ENCODE data around the gene RFX4.
"Not testable (repeated sequence)": the region's sequence is repeated elsewhere in the genome, so short reads cannot be mapped to it uniquely, and the experiment has no call there.

RFX4 gene

DNA sequence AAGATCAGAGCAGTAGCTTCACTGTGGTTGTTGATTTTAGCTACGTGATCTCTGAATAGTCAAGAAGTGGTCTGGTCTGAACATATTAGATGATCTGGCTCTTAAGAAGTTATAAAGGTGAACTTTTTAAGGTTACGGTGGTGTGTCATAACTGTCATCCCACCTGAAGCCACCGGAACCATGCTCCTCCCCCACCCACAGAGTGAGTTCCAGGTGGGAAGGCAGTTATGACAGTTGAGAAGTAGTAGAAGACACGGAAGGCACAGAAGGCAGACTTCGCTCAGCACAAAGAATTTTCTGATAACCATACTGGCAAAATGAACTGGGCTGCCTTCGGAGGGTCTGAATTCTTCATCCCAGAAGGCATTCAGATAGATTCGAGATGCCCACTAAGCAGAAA, 101.7 kb downstream of the RFX4 start:
- DNase-seq (ENCODE audit: low read depth), result no peak
- no peak for TF ChIP-seq CTCF (conservative IDR thresholded peaks at IDR 0.05; ENCODE audit: low read depth, low read length)
- no peak overlapping the region for H3K4me3 ChIP-seq (ENCODE audit: low read depth, low read length)

GRCh38 chr12:106685381-106685780, 102.6 kb downstream of the RFX4 start:
- DNase-seq (ENCODE audit: low read depth), result no peak
- H3K4me3 ChIP-seq (ENCODE audit: low read depth, low read length), result no peak overlapping the region
- no peak for TF ChIP-seq CTCF (conservative IDR thresholded peaks at IDR 0.05; ENCODE audit: low read depth, low read length)

DNA sequence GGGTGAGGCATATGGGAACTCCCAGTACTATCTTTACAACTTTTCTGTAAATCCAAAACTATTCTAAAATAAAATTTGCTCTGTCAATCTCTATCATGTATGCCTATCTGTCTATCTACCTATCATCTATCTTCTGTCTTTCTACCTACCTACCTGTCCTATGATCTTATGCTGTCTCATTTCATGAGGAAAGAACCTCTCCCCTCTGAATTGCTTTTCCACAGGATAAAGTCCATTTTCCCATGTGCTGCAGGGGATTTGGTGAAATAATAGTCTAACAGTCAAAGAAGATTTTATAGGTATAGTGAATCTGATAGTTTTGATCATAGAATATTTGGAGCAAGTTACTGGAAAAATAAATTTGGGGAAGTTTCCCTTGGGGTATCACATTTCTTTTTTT, 104.9 kb downstream of the RFX4 start:
- DNase-seq (ENCODE audit: low read depth), result no peak
- H3K4me3 ChIP-seq (ENCODE audit: low read depth, low read length), result no peak overlapping the region
- no peak for TF ChIP-seq CTCF (conservative IDR thresholded peaks at IDR 0.05; ENCODE audit: low read depth, low read length)

DNA sequence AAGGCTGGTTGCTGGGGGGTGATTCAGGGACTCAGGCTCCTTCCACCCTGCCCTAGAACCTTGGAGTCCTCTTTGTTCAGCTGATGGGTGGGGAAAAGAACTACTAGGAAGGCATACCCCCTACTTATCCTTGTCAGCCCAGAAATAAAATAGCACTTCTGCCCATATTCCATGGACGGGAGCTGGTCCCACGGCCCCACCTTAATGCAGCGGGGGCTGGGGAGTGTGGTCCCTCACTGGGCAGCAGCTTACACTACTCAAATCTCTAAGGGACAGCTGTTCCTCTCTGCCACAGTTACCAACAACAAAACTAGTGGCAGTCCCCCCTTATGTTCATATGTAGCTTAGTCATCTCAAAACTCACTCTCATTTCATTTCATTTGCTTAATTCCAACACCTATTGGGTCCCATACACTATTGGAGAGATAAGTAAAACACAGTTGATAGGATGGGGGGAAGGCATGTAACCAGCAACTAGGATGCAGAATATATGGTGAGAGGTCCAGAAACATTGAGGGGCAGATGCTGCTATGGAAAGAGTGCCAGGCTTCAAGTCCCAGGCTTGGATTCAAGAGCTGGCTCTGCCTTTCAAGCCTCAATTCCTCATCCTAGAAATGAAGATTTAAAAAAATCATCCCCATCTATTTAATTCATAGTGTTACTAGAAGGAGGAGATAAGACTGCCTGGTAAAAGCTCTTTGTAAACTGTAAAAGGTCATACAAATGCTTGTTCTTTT, 107.9 kb downstream of the RFX4 start:
- no peak overlapping the region for H3K4me3 ChIP-seq (ENCODE audit: low read depth, low read length)
- no peak for TF ChIP-seq CTCF (conservative IDR thresholded peaks at IDR 0.05; ENCODE audit: low read depth, low read length)
- no peak for DNase-seq (ENCODE audit: low read depth)

DNA sequence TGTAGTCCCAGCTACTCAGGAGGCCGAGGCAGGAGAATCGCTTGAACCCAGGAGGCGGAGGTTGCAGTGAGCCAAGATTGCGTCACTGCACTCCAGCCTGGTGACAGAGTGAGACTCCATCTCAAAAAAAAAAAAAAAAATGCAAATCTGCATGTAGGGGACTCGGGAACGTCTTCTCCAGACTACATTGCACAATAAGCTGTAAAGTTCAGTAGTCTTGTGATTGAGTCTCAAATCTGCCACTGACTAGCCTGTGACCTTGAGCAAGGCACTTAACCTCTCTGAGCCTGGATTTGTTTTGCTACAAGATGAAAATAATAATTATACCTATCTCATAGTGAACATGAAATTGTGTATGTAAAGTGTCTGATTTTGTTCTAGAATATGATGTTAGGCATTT, 109.2 kb downstream of the RFX4 start:
- DNase-seq (ENCODE audit: low read depth); H3K4me3 ChIP-seq (ENCODE audit: low read depth, low read length): not testable (repeated sequence)

GRCh38 chr12:106692896-106693820, 110.4 kb downstream of the RFX4 start:
- no peak for DNase-seq (ENCODE audit: low read depth)
- no peak overlapping the region for H3K4me3 ChIP-seq (ENCODE audit: low read depth, low read length)
- no peak for TF ChIP-seq CTCF (conservative IDR thresholded peaks at IDR 0.05; ENCODE audit: low read depth, low read length)

DNA sequence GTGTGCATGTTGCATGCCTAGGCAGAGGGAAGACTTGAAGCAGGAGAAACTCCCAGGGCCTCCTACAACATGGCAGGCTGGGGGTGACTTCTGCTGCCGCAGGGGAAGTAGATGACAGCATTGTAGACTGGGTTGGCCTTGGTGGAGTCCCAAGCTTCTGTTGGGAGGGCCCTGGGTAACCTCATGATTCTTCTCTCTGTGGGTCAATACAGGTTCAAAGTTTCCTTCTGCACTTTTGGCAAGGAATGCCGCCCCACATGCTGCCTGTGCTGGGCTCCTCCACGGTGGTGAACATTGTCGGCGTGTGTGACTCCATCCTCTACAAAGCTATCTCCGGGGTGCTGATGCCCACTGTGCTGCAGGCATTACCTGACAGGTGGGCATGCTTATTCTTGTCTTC, 113.3 kb downstream of the RFX4 start:
- DNase-seq (ENCODE audit: low read depth), result no peak
- no peak overlapping the region for H3K4me3 ChIP-seq (ENCODE audit: low read depth, low read length)
- no peak for TF ChIP-seq CTCF (conservative IDR thresholded peaks at IDR 0.05; ENCODE audit: low read depth, low read length)
